GM12891 (cell line): ENCODE data around the gene DYDC1.

ENCODE experiments used
- PAX5 ChIP-seq: IDR thresholded peaks from 2 replicates; pipeline ENCODE4 v1.6.1; 2011; ENCODE audit warnings: low read length, moderate library complexity, mild to moderate bottlenecking; ENCODE audit not compliant: insufficient read depth, severe bottlenecking
- POLR2A ChIP-seq: IDR thresholded peaks from 2 replicates; pipeline ENCODE4 v1.6.1; 2011; ENCODE audit warnings: low read depth, low read length, control low read depth
- POLR2AphosphoS5 ChIP-seq: IDR thresholded peaks from 2 replicates; pipeline ENCODE4 v1.6.1; 2011; ENCODE audit warnings: low read depth, low read length, control low read depth
- SPI1 ChIP-seq: IDR thresholded peaks from 2 replicates; pipeline ENCODE4 v1.6.1; 2011; ENCODE audit warnings: low read depth, low read length, control low read depth
- TAF1 ChIP-seq: IDR thresholded peaks from 2 replicates; pipeline ENCODE4 v1.6.1; 2011; ENCODE audit warnings: low read depth, low read length, control low read depth

DNA sequence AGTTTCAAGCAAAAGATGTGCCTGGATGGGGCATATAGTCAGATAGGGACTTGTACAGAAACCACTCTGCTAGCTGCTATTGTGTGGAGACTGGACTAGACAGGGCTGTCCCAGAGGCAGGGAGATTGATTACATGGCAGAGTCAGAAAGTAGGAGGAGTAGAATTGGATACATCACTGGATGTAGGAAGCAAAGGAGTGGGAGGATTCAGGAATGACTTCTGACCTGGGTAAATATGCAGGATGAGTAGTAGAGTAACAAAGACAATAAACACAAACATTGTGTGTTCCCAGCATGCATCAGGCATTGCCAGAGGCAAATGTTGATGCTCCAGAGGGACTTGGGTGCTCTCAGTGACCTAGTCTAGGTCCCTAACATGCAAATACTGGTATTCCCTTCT, 36.2 kb downstream of the DYDC1 start:
- TF ChIP-seq POLR2A (no peak), TAF1 (no peak), PAX5 (no peak), POLR2AphosphoS5 (no peak), SPI1 (no peak)
